H9 (cell line): ENCODE results near the gene BCORL1. TPM values are rescaled to one million over a fixed set of nuclear protein-coding genes. Genes with fewer than 3 reads are reported as not detected.

Experiments
- DNase-seq: peaks from one replicate; pipeline ENCODE4 v3.0.0-alpha.2; 2017
- H2AFZ ChIP-seq: one replicate; pipeline ENCODE4 v1.6.1; 2013; ENCODE audit warnings: mild to moderate bottlenecking, low read length, control low read depth, moderate library complexity
- H2AK5ac ChIP-seq: 2 replicates; pipeline ENCODE4 v1.6.1; 2013; ENCODE audit warnings: low read length, control low read depth, mixed read lengths; ENCODE audit not compliant: insufficient read length
- H2BK120ac ChIP-seq: one replicate; pipeline ENCODE4 v1.6.1; 2013; ENCODE audit warnings: low read depth, mild to moderate bottlenecking, low read length, control low read depth, inconsistent platforms; ENCODE audit not compliant: poor library complexity, severe bottlenecking
- H2BK12ac ChIP-seq: 2 replicates; pipeline ENCODE4 v1.6.1; 2013; ENCODE audit warnings: low read length, control low read depth, mixed read lengths, low read depth; ENCODE audit not compliant: insufficient read length
- H2BK15ac ChIP-seq: 2 replicates; pipeline ENCODE4 v1.6.1; 2013; ENCODE audit warnings: low read depth, low read length, control low read depth
- H2BK20ac ChIP-seq: one replicate; pipeline ENCODE4 v1.6.1; 2013; ENCODE audit warnings: low read depth, mild to moderate bottlenecking, low read length, control low read depth, inconsistent platforms; ENCODE audit not compliant: poor library complexity, severe bottlenecking
- H2BK5ac ChIP-seq: 2 replicates; pipeline ENCODE4 v1.6.1; 2013; ENCODE audit warnings: low read length, control low read depth, mixed read lengths; ENCODE audit not compliant: insufficient read length
- H3K14ac ChIP-seq: 2 replicates; pipeline ENCODE4 v1.6.1; 2013; ENCODE audit warnings: low read length, control low read depth; ENCODE audit not compliant: insufficient read depth
- H3K18ac ChIP-seq: 2 replicates; pipeline ENCODE4 v1.6.1; 2013; ENCODE audit warnings: low read depth, mild to moderate bottlenecking, mixed read lengths, low read length, control low read depth; ENCODE audit not compliant: insufficient read length
- H3K23ac ChIP-seq: 2 replicates; pipeline ENCODE4 v1.6.1; 2013; ENCODE audit warnings: low read length, control low read depth, mixed read lengths, low read depth; ENCODE audit not compliant: insufficient read length
- H3K23me2 ChIP-seq: 2 replicates; pipeline ENCODE4 v1.6.1; 2013; ENCODE audit warnings: low read depth, mild to moderate bottlenecking, mixed read lengths, low read length, control low read depth; ENCODE audit not compliant: insufficient read length, poor library complexity, severe bottlenecking
- H3K27ac ChIP-seq: 2 replicates; pipeline ENCODE4 v1.5.1; 2013; ENCODE audit warnings: low read length, control low read depth, mixed read lengths, low read depth; ENCODE audit not compliant: insufficient read length
- H3K27me3 ChIP-seq: 2 replicates; pipeline ENCODE4 v1.6.1; 2013; ENCODE audit warnings: low read length, control low read depth, inconsistent platforms; ENCODE audit not compliant: insufficient read depth
- H3K4ac ChIP-seq: 2 replicates; pipeline ENCODE4 v1.6.1; 2013; ENCODE audit warnings: low read depth, mild to moderate bottlenecking, control low read depth, inconsistent platforms, low read length, moderate library complexity
- H3K4me1 ChIP-seq: 2 replicates; pipeline ENCODE4 v1.6.1; 2013; ENCODE audit warnings: low read length, control low read depth, inconsistent platforms; ENCODE audit not compliant: insufficient read depth
- H3K4me2 ChIP-seq: 2 replicates; pipeline ENCODE4 v1.6.1; 2013; ENCODE audit warnings: low read length, control low read depth, mixed read lengths; ENCODE audit not compliant: insufficient read length, insufficient read depth
- H3K56ac ChIP-seq: 2 replicates; pipeline ENCODE4 v1.6.1; 2013; ENCODE audit warnings: low read depth, mild to moderate bottlenecking, mixed read lengths, low read length, control low read depth; ENCODE audit not compliant: insufficient read length
- H3K79me1 ChIP-seq: 2 replicates; pipeline ENCODE4 v1.6.1; 2013; ENCODE audit warnings: low read depth, mild to moderate bottlenecking, moderate library complexity, low read length, control low read depth, inconsistent platforms; ENCODE audit not compliant: insufficient read depth, poor library complexity, severe bottlenecking
- H3K79me2 ChIP-seq: 2 replicates; pipeline ENCODE4 v1.6.1; 2013; ENCODE audit warnings: low read length, control low read depth, inconsistent platforms; ENCODE audit not compliant: insufficient read depth
- H3K9ac ChIP-seq: 2 replicates; pipeline ENCODE4 v1.6.1; 2013; ENCODE audit warnings: low read length, control low read depth, mixed read lengths; ENCODE audit not compliant: insufficient read length; ENCODE audit errors: extremely low read depth
- H3K9me3 ChIP-seq: one replicate; pipeline ENCODE4 v1.6.1; 2013; ENCODE audit warnings: low read depth, low read length, inconsistent platforms; ENCODE audit not compliant: control insufficient read depth
- H3T11ph ChIP-seq: one replicate; pipeline ENCODE4 v1.6.1; 2013; ENCODE audit warnings: mild to moderate bottlenecking, low read length, control low read depth, inconsistent platforms
- H4K20me1 ChIP-seq: one replicate; pipeline ENCODE4 v1.6.1; 2013; ENCODE audit not compliant: control insufficient read depth, insufficient read length, insufficient read depth
- H4K5ac ChIP-seq: 2 replicates; pipeline ENCODE4 v1.6.1; 2013; ENCODE audit warnings: low read depth, mild to moderate bottlenecking, mixed read lengths, low read length, control low read depth; ENCODE audit not compliant: insufficient read length
- H4K8ac ChIP-seq: replicated peaks from 2 replicates; pipeline ENCODE4 v1.6.1; 2013; ENCODE audit warnings: low read length, control low read depth, mixed read lengths, low read depth; ENCODE audit not compliant: insufficient read length
- H4K91ac ChIP-seq: 2 replicates; pipeline ENCODE4 v1.6.1; 2013; ENCODE audit warnings: low read depth, mild to moderate bottlenecking, moderate library complexity, mixed read lengths, low read length, control low read depth; ENCODE audit not compliant: insufficient read length
- H3K27ac Mint-ChIP-seq, 3 experiments: 2 replicates in 2 of 3; 3 replicates in 1 of 3; pipeline ENCODE4 v1.8.0; 2020 to 2021; ENCODE audit warnings: mixed read lengths in 3 of 3, mild to moderate bottlenecking in 1 of 3, moderate library complexity in 1 of 3
- H3K27me3 Mint-ChIP-seq: 2 replicates; pipeline ENCODE4 v1.8.0; 2021; ENCODE audit warnings: low read depth, mild to moderate bottlenecking, moderate library complexity, mixed read lengths
- H3K36me3 Mint-ChIP-seq, 3 experiments: 2 replicates in 2 of 3; 3 replicates in 1 of 3; pipeline ENCODE4 v1.8.0; 2020 to 2021; ENCODE audit warnings: low read depth in 3 of 3, mixed read lengths in 3 of 3; ENCODE audit not compliant: insufficient read depth in 1 of 3
- H3K4me1 Mint-ChIP-seq, 2 experiments: 2 replicates each; pipeline ENCODE4 v1.8.0; 2020; ENCODE audit warnings: mixed read lengths in 2 of 2
- H3K4me3 Mint-ChIP-seq, 2 experiments: 2 replicates in 1 of 2; 3 replicates in 1 of 2; pipeline ENCODE4 v1.8.0; 2020 to 2021; ENCODE audit warnings: mild to moderate bottlenecking in 2 of 2, mixed read lengths in 2 of 2, moderate library complexity in 1 of 2
- H3K9me3 Mint-ChIP-seq, 2 experiments: 2 replicates in 1 of 2; 3 replicates in 1 of 2; pipeline ENCODE4 v1.8.0; 2020; ENCODE audit warnings: mild to moderate bottlenecking in 2 of 2, mixed read lengths in 2 of 2, moderate library complexity in 1 of 2
- CTCF ChIP-seq: fragments of 200-600 bp; sonication (generic); conservative IDR thresholded peaks from 3 replicates; pipeline ENCODE4 v1.8.0; 2021; ENCODE audit warnings: antibody characterized with exemption, mild to moderate bottlenecking
- WGBS: extraction: QIAGEN DNeasy Blood & Tissue Kit; methylation state at CpG from one replicate; pipeline ENCODE4 v1.1.7; 2013; ENCODE audit warnings: missing lambda C conversion rate, low lambda C conversion rate, mixed read lengths; ENCODE audit not compliant: insufficient read length; ENCODE audit errors: extremely low coverage; 5-methylcytosine and 5-hydroxymethylcytosine counted together
- total RNA-seq: library from RNA; stranded (reverse); gene quantifications from 2 replicates; pipeline ENCODE4 v1.2.1, GENCODE V29; 2021

BCORL1 gene
- total RNA-seq, 1 experiment from 2014 or later, result 6.1 TPM

GRCh38 chrX:129938081-129938480 lies 44.4 kb upstream of the BCORL1 start:
- Mint-ChIP-seq H3K4me3 (peak overlapping the region in 1 of 2 experiments; percentile 12; a peak in 3 of 5 replicates), H3K9me3 (peaks cover 0 to 75% of the 10 kb centered on the region in 2 experiments; a peak in 2 of 5 replicates), H3K36me3 (peaks cover 1 to 4% (median 3%) of the 10 kb centered on the region in 3 experiments; a peak in 4 of 7 replicates), H3K27ac (no peak overlapping the region), H3K27me3 (peaks cover 79% of the 10 kb centered on the region), H3K4me1 (peaks cover 13 to 39% of the 10 kb centered on the region in 2 experiments)
- H3K4ac ChIP-seq, result no peak overlapping the region
- H3K18ac ChIP-seq, result no peak overlapping the region
- peak; percentile 29 for DNase-seq
- no peak overlapping the region for H4K91ac ChIP-seq
- H3T11ph ChIP-seq, result no peak overlapping the region
- no peak for TF ChIP-seq CTCF
- no peaks in the 10 kb centered on the region for H4K20me1 ChIP-seq
- H2BK120ac ChIP-seq, result no peak overlapping the region
- no peaks in the 10 kb centered on the region for H3K23me2 ChIP-seq
- H2BK5ac ChIP-seq, result no peak overlapping the region
- peaks cover 6% of the 10 kb centered on the region for H3K9me3 ChIP-seq
- no peak overlapping the region for H2BK12ac ChIP-seq
- H3K56ac ChIP-seq, result no peak overlapping the region
- H3K27me3 ChIP-seq, result peaks cover 44% of the 10 kb centered on the region
- no peak overlapping the region for H3K9ac ChIP-seq
- H2AK5ac ChIP-seq, result no peak overlapping the region
- no peak overlapping the region for H3K4me2 ChIP-seq
- no peak overlapping the region for H3K23ac ChIP-seq
- H3K4me1 ChIP-seq, result peaks cover 2% of the 10 kb centered on the region; the same call in 1 of the 2 replicates
- no CpG with 5 or more reads among the region's 4 CpGs for WGBS
- H2BK20ac ChIP-seq, result no peak overlapping the region
- H2AFZ ChIP-seq, result no peak overlapping the region
- H3K79me1 ChIP-seq, result no peaks in the 10 kb centered on the region
- H4K8ac ChIP-seq, result no peak overlapping the region
- no peak overlapping the region for H3K27ac ChIP-seq
- no peak overlapping the region for H4K5ac ChIP-seq
- no peaks in the 10 kb centered on the region for H3K79me2 ChIP-seq
- H3K14ac ChIP-seq, result no peak overlapping the region
- no peak overlapping the region for H2BK15ac ChIP-seq
